ENCODE data around the gene KRTDAP.

The KRTDAP gene

GRCh38 chr19:35451338-35452096, 38.7 kb downstream of the KRTDAP start:
- no peak for DNase-seq (ENCODE audit: low spot score)

GRCh38 chr19:35449359-35450043, 40.8 kb downstream of the KRTDAP start:
- DNase-seq (ENCODE audit: low spot score): no peak

- DNase-seq (ENCODE audit: low spot score): no peak
Observed at GRCh38 chr19:35447606-35448469, 42.4 kb downstream of the KRTDAP start, which contains the start of gene FFAR2. FFAR2 (plus strand) TSS chr19:35448257; CDS start chr19:35449715, 1,458 bp downstream.

GRCh38 chr19:35445826-35446593, 44.3 kb downstream of the KRTDAP start:
- DNase-seq (ENCODE audit: low spot score): no peak

GRCh38 chr19:35444735-35445134, 45.5 kb downstream of the KRTDAP start:
- no peak for DNase-seq (ENCODE audit: low spot score)

- DNase-seq (ENCODE audit: low spot score): no peak
Observed at GRCh38 chr19:35442091-35442490, 48.2 kb downstream of the KRTDAP start.

GRCh38 chr19:35439921-35440320, 50.3 kb downstream of the KRTDAP start:
- DNase-seq (ENCODE audit: low spot score): no peak

- DNase-seq (ENCODE audit: low spot score): no peak
Observed at GRCh38 chr19:35438527-35438926, 51.7 kb downstream of the KRTDAP start.

- DNase-seq (ENCODE audit: low spot score): no peak
Observed at GRCh38 chr19:35438096-35438495, 52.2 kb downstream of the KRTDAP start.

- DNase-seq (ENCODE audit: low spot score): no peak
Observed at GRCh38 chr19:35437406-35437951, 52.8 kb downstream of the KRTDAP start.

Data from iPS-NIHi11 (cell line).